Ishikawa (cell line): ENCODE results near the gene DPYD.

Experiments used
- CEBPB ChIP-seq: IDR thresholded peaks from 2 replicates; pipeline ENCODE4 v1.6.1; 2012
- EGR1 ChIP-seq: IDR thresholded peaks from 2 replicates; pipeline ENCODE4 v1.6.1; 2012
- EP300 ChIP-seq: IDR thresholded peaks from 2 replicates; pipeline ENCODE4 v1.6.1; 2012; ENCODE audit warnings: borderline replicate concordance
- FOXM1 ChIP-seq: IDR thresholded peaks from 2 replicates; pipeline ENCODE4 v1.6.1; 2012; ENCODE audit warnings: low read depth, borderline replicate concordance
- MAX ChIP-seq: IDR thresholded peaks from 2 replicates; pipeline ENCODE4 v1.6.1; 2012
- NFIC ChIP-seq: IDR thresholded peaks from 2 replicates; pipeline ENCODE4 v1.6.1; 2012
- RAD21 ChIP-seq: IDR thresholded peaks from 2 replicates; pipeline ENCODE4 v1.6.1; 2012; ENCODE audit warnings: low read depth
- REST ChIP-seq: IDR thresholded peaks from 2 replicates; pipeline ENCODE4 v1.6.1; 2012; ENCODE audit warnings: low read depth, mild to moderate bottlenecking
- TAF1 ChIP-seq: IDR thresholded peaks from 2 replicates; pipeline ENCODE4 v1.6.1; 2012; ENCODE audit warnings: low read depth, mild to moderate bottlenecking
- TCF12 ChIP-seq: IDR thresholded peaks from 2 replicates; pipeline ENCODE4 v1.6.1; 2012; ENCODE audit warnings: low read depth
- TEAD4 ChIP-seq: IDR thresholded peaks from 2 replicates; pipeline ENCODE4 v1.6.1; 2012
- USF1 ChIP-seq: IDR thresholded peaks from 2 replicates; pipeline ENCODE4 v1.6.1; 2012
- YY1 ChIP-seq: IDR thresholded peaks from 2 replicates; pipeline ENCODE4 v1.6.1; 2012; ENCODE audit warnings: low read depth
- ZBTB7A ChIP-seq: IDR thresholded peaks from 2 replicates; pipeline ENCODE4 v1.6.1; 2012; ENCODE audit warnings: low read depth

Gene DPYD

GRCh38 chr1:97252925-97253324 lies 667.9 kb downstream of the DPYD start:
- TF ChIP-seq CEBPB, result no peak
- no peak for TF ChIP-seq YY1
- TF ChIP-seq TCF12, result no peak
- no peak for TF ChIP-seq FOXM1
- TF ChIP-seq REST, result no peak
- TF ChIP-seq EGR1, result no peak
- no peak for TF ChIP-seq MAX
- no peak for TF ChIP-seq TEAD4
- TF ChIP-seq EP300, result no peak
- TF ChIP-seq ZBTB7A, result no peak
- TF ChIP-seq NFIC, result no peak
- TF ChIP-seq RAD21, result no peak

GRCh38 chr1:97252076-97252475 lies 668.8 kb downstream of the DPYD start:
- TF ChIP-seq TAF1, result no peak
- TF ChIP-seq FOXM1, result no peak
- no peak for TF ChIP-seq USF1
- no peak for TF ChIP-seq MAX
- TF ChIP-seq CEBPB, result no peak
- no peak for TF ChIP-seq TEAD4
- no peak for TF ChIP-seq REST
- no peak for TF ChIP-seq EGR1
- TF ChIP-seq TCF12, result no peak
- TF ChIP-seq EP300, result no peak
- TF ChIP-seq YY1, result no peak

GRCh38 chr1:97247196-97247595 lies 673.6 kb downstream of the DPYD start:
- no peak for TF ChIP-seq ZBTB7A
- TF ChIP-seq RAD21, result no peak

- no peak for TF ChIP-seq TAF1
- TF ChIP-seq FOXM1, result no peak
These were observed 675.2 kb downstream of the DPYD start for GRCh38 chr1:97245682-97246081.

- TF ChIP-seq FOXM1 (no peak), EGR1 (no peak), EP300 (no peak), TEAD4 (no peak), CEBPB (no peak), NFIC (no peak), TCF12 (no peak)
These were observed 675.8 kb downstream of the DPYD start for GRCh38 chr1:97245026-97245425.

GRCh38 chr1:97243973-97244560 lies 676.8 kb downstream of the DPYD start:
- TF ChIP-seq TEAD4 (no peak), RAD21 (peak; percentile 51), USF1 (no peak)

GRCh38 chr1:97238816-97239215 lies 682.0 kb downstream of the DPYD start:
- TF ChIP-seq ZBTB7A (no peak), NFIC (no peak), FOXM1 (no peak), USF1 (no peak), TEAD4 (no peak), TCF12 (no peak), REST (no peak), CEBPB (no peak), TAF1 (no peak), EP300 (no peak), EGR1 (no peak)
